PC-3 (cell line): ENCODE results near the gene RBSN. TPM values are rescaled to one million over a fixed set of nuclear protein-coding genes. Genes with fewer than 3 reads are reported as not detected.

Source experiments
- ATAC-seq: fragments of 200-7000 bp; cut with Tn5 transposase; 2 replicates; pipeline ENCODE4 v1.9.1; 2020; ENCODE audit warnings: mild to moderate bottlenecking, moderate library complexity
- BruUV-seq: library from RNA; stranded (reverse); fragments of 400-500 nt; replicated peaks from 2 replicates; lab custom pipeline; 2021; lab: Mats Ljungman, UMichigan
- CTCF ChIA-PET: fragments of 300-600 bp; sonication (Branson Sonifier 250); formaldehyde crosslinking; loops from one replicate; lab custom pipeline; 2022; ENCODE audit warnings: antibody characterized with exemption; lab: Charles Lee
- POLR2A ChIA-PET: fragments of 300-600 bp; sonication (Branson Sonifier 250); formaldehyde crosslinking; loops from one replicate; lab custom pipeline; 2022; ENCODE audit warnings: antibody characterized with exemption; ENCODE audit not compliant: unreplicated experiment; lab: Charles Lee
- DNase-seq: peaks from one replicate; pipeline ENCODE4 v3.0.0-alpha.2; 2015
- H2AFZ ChIP-seq: fragments of 300-600 bp; sonication (generic); 2 replicates; pipeline ENCODE4 v1.6.0; 2016; ENCODE audit warnings: antibody characterized with exemption, low read length
- H3F3A ChIP-seq: fragments of 300-600 bp; sonication (generic); one replicate; pipeline ENCODE4 v1.6.0; 2017; ENCODE audit warnings: antibody characterized with exemption, low read length, control low read depth, mild to moderate bottlenecking; ENCODE audit not compliant: unreplicated experiment
- H3K27ac ChIP-seq: fragments of 300-600 bp; sonication (generic); 2 replicates; pipeline ENCODE4 v1.5.1; 2016; ENCODE audit warnings: mild to moderate bottlenecking, low read length
- H3K27me3 ChIP-seq: fragments of 300-600 bp; sonication (generic); 2 replicates; pipeline ENCODE4 v1.6.1; 2016; ENCODE audit warnings: low read length, mixed read lengths
- H3K36me3 ChIP-seq: fragments of 300-600 bp; sonication (generic); 2 replicates; pipeline ENCODE4 v1.6.1; 2016; ENCODE audit warnings: low read depth, mixed run types, low read length, mixed read lengths
- H3K4me1 ChIP-seq: fragments of 300-600 bp; sonication (generic); 2 replicates; pipeline ENCODE4 v1.5.1; 2016; ENCODE audit warnings: low read length; ENCODE audit not compliant: insufficient read depth
- H3K4me2 ChIP-seq: fragments of 300-600 bp; sonication (generic); 2 replicates; pipeline ENCODE4 v1.6.0; 2016; ENCODE audit warnings: low read length
- H3K4me3 ChIP-seq: fragments of 300-600 bp; sonication (generic); 2 replicates; pipeline ENCODE4 v1.5.1; 2016; ENCODE audit warnings: mild to moderate bottlenecking, low read length, mixed read lengths
- H3K79me2 ChIP-seq: fragments of 300-600 bp; sonication (generic); 2 replicates; pipeline ENCODE4 v1.6.1; 2017; ENCODE audit warnings: low read length, mixed read lengths
- H3K9ac ChIP-seq: fragments of 300-600 bp; sonication (generic); 2 replicates; pipeline ENCODE4 v1.6.0; 2016; ENCODE audit warnings: mild to moderate bottlenecking, low read length
- H3K9me2 ChIP-seq: fragments of 300-600 bp; sonication (generic); replicated peaks from 2 replicates; pipeline ENCODE4 v1.6.1; 2016; ENCODE audit warnings: mixed run types, low read length, mixed read lengths
- H3K9me3 ChIP-seq: fragments of 300-600 bp; sonication (generic); 2 replicates; pipeline ENCODE4 v1.6.1; 2016; ENCODE audit warnings: low read length, mixed read lengths
- H4K20me1 ChIP-seq: fragments of 300-600 bp; sonication (generic); 2 replicates; pipeline ENCODE4 v1.6.1; 2016; ENCODE audit warnings: low read length, mixed read lengths
- EZH2 ChIP-seq: fragments of 300-600 bp; sonication (generic); IDR thresholded peaks from one replicate; pipeline ENCODE4 v1.6.1; 2017; ENCODE audit warnings: antibody characterized with exemption, mild to moderate bottlenecking, low read length; ENCODE audit not compliant: unreplicated experiment
- EZH2phosphoT487 ChIP-seq: fragments of 300-600 bp; sonication (generic); IDR thresholded peaks from 2 replicates; pipeline ENCODE4 v1.6.1; 2018; ENCODE audit warnings: mild to moderate bottlenecking, antibody characterized with exemption, low read length, borderline replicate concordance
- intact Hi-C: fragments of 100-400 bp; cut with micrococcal nuclease; formaldehyde crosslinking; loops from 2 replicates; pipeline ENCODE4 v1.9.0; 2023
- total RNA-seq: library from RNA; depleted of rRNA; stranded (reverse); fragments of >200 nt; gene quantifications from 2 replicates; pipeline ENCODE4 v1.2.3, GENCODE V29; 2014
- TF ChIP-seq, protein P1 (sequence below): fragments of 300-600 bp; sonication (generic); conservative IDR thresholded peaks from 2 replicates; pipeline ENCODE4 v1.5.1; 2017; ENCODE audit warnings: antibody characterized with exemption, low read depth, mild to moderate bottlenecking, low read length

RBSN gene
- total RNA-seq, 1 experiment from 2014 or later: 18.7 TPM

DNA sequence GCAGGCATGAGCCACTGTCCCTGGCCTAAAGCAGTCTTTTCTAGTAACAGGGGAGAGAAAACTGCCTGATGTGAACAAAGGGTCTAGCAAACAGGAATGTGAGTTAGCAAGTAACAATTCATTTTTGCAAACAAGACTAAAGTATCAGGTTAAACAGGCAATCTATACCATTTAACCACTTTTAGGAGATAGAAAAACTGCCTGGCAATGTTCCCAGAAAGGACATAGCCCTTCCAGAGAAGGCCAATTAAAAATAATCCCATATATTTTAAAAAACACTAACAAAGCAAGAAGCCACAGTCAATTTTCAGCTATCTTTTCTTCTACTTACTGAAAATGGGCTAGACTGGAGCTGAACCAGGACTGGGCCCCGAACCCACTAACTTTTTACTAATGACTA is 6.3 kb downstream of the RBSN start:
- Histone ChIP-seq H3K9ac (no peak overlapping the region), H3K4me3 (no peak overlapping the region), H3K4me2 (no peak overlapping the region), H3K36me3 (peaks cover 47% of the 10 kb centered on the region), H3K9me3 (no peaks in the 10 kb centered on the region), H3K9me2 (no peaks in the 10 kb centered on the region), H3K4me1 (peaks cover 3% of the 10 kb centered on the region; the same call in 1 of the 2 replicates), H3K27me3 (no peaks in the 10 kb centered on the region), H3F3A (no peaks in the 10 kb centered on the region), H3K79me2 (peaks cover 17% of the 10 kb centered on the region), H3K27ac (no peak overlapping the region), H2AFZ (no peak overlapping the region), H4K20me1 (no peaks in the 10 kb centered on the region)
- DNase-seq: no peak
- ATAC-seq: no peak; the same call in 1 of the 2 replicates
- CTCF ChIA-PET: no interaction called here
- no TSS peak for BruUV-seq
- TF ChIP-seq EZH2phosphoT487: no peak
- no peak for TF ChIP-seq EZH2
- TF ChIP-seq, protein P1, sequence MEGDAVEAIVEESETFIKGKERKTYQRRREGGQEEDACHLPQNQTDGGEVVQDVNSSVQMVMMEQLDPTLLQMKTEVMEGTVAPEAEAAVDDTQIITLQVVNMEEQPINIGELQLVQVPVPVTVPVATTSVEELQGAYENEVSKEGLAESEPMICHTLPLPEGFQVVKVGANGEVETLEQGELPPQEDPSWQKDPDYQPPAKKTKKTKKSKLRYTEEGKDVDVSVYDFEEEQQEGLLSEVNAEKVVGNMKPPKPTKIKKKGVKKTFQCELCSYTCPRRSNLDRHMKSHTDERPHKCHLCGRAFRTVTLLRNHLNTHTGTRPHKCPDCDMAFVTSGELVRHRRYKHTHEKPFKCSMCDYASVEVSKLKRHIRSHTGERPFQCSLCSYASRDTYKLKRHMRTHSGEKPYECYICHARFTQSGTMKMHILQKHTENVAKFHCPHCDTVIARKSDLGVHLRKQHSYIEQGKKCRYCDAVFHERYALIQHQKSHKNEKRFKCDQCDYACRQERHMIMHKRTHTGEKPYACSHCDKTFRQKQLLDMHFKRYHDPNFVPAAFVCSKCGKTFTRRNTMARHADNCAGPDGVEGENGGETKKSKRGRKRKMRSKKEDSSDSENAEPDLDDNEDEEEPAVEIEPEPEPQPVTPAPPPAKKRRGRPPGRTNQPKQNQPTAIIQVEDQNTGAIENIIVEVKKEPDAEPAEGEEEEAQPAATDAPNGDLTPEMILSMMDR: no peak
- intact Hi-C loops: no loop called here
- POLR2A ChIA-PET: interaction anchor here (0.6 kb wide), 1 partner anchor 29 kb away, joined by 3 read pairs; no protein-coding TSS in a partner anchor

DNA sequence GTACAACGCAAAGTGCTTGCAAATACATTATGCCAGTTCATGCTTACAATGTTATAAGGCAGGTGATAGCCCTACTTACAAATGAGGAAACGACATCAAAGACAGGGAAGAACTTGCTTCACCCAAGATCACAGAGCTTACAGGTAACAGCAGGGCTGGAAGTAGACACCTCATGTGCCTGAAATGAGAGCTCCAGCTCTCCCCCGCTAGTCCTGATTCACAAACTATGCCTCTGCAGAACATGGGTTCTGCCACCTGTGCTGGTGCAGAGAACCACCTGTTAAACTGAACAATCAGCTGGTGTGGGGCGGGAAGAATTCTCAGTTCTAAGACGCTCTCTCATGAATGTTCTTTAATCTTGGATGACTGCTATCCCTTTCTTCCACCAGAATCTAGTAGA is 7.4 kb downstream of the RBSN start:
- Histone ChIP-seq H3K9me3 (no peaks in the 10 kb centered on the region), H3K79me2 (peaks cover 8% of the 10 kb centered on the region), H3K4me3 (no peak overlapping the region), H2AFZ (no peak overlapping the region), H3K27me3 (no peaks in the 10 kb centered on the region), H3K9ac (no peak overlapping the region), H4K20me1 (no peaks in the 10 kb centered on the region), H3K27ac (no peak overlapping the region), H3K4me1 (no peaks in the 10 kb centered on the region), H3K36me3 (peaks cover 48% of the 10 kb centered on the region), H3K9me2 (no peaks in the 10 kb centered on the region), H3F3A (no peaks in the 10 kb centered on the region), H3K4me2 (no peak overlapping the region)
- TF ChIP-seq EZH2phosphoT487: no peak
- TF ChIP-seq, protein P1: no peak
- no peak for TF ChIP-seq EZH2
- no peak for ATAC-seq
- intact Hi-C loops: no loop called here
- no TSS peak for BruUV-seq
- CTCF ChIA-PET: no interaction called here
- POLR2A ChIA-PET: no interaction called here
- DNase-seq: no peak

DNA sequence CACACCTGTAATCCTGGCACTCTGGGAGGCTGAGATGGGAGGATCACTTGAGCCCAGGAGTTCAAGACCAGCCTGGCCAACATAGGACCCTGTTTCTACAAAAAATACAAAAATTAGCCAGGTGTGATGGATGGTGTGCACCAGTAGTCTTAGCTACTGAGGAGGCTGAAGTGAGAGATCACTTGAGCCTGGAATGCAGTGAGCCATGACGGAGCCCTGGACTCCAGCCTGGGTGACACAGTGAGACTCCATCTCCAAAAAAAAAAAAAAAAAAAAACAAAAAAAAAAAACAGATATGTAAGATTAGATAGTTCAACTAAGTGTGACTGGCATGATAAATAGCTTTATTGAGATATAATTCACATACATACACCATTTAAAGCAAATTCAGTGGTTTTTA is 9.7 kb downstream of the RBSN start:
- ChIA-PET POLR2A (no interaction called here), CTCF (no interaction called here)
- no peaks in the 10 kb centered on the region for H3F3A ChIP-seq
- H3K27me3 ChIP-seq: no peaks in the 10 kb centered on the region
- TF ChIP-seq EZH2phosphoT487 (no peak), EZH2 (no peak)
- TF ChIP-seq, protein P1: no peak
- no peaks in the 10 kb centered on the region for H3K79me2 ChIP-seq
- ATAC-seq: no peak
- BruUV-seq: no TSS peak
- peaks cover 44% of the 10 kb centered on the region for H3K36me3 ChIP-seq
- DNase-seq: no peak
- H3K4me1 ChIP-seq: no peaks in the 10 kb centered on the region
- H3K4me3 ChIP-seq: no peak overlapping the region
- intact Hi-C loops: no loop called here
- no peaks in the 10 kb centered on the region for H4K20me1 ChIP-seq
- H2AFZ ChIP-seq: no peak overlapping the region
- H3K27ac ChIP-seq: no peak overlapping the region
- no peaks in the 10 kb centered on the region for H3K9me3 ChIP-seq
- no peak overlapping the region for H3K4me2 ChIP-seq
- H3K9ac ChIP-seq: no peak overlapping the region
- no peaks in the 10 kb centered on the region for H3K9me2 ChIP-seq
